ENCODE data around the gene VPS13A. TPM values are rescaled to one million over a fixed set of nuclear protein-coding genes. Genes with fewer than 3 reads are reported as not detected.

Gene VPS13A
- total RNA-seq, 1 experiment from 2014 or later = 32.6 TPM

- intact Hi-C loops (cut with micrococcal nuclease; ENCODE audit: unreplicated experiment) = no loop called here
- no peak for DNase-seq
- no peak for TF ChIP-seq CTCF (IDR thresholded peaks at IDR 0.05; ENCODE audit: unreplicated experiment)
- Mint-ChIP-seq H3K4me1 (ENCODE audit: low read depth, unreplicated experiment) (no peaks in the 10 kb centered on the region), H3K27ac (ENCODE audit: unreplicated experiment) (no peak overlapping the region), H3K36me3 (ENCODE audit: insufficient read depth, unreplicated experiment) (no peaks in the 10 kb centered on the region), H3K27me3 (ENCODE audit: unreplicated experiment) (no peaks in the 10 kb centered on the region), H3K9me3 (ENCODE audit: low read depth, unreplicated experiment) (no peaks in the 10 kb centered on the region), H3K4me3 (ENCODE audit: low read depth, unreplicated experiment) (no peak overlapping the region)
- BruUV-seq (replicated peaks) = no TSS peak
- CTCF ChIA-PET = no interaction called here
Observed at GRCh38 chr9:77421506-77422265, 244.4 kb downstream of the VPS13A start.

- H3K4me3 Mint-ChIP-seq (ENCODE audit: low read depth, unreplicated experiment) = no peak overlapping the region
- no peak for TF ChIP-seq CTCF (IDR thresholded peaks at IDR 0.05; ENCODE audit: unreplicated experiment)
- BruUV-seq (replicated peaks) = no TSS peak
- DNase-seq = no peak
- no peaks in the 10 kb centered on the region for H3K36me3 Mint-ChIP-seq (ENCODE audit: insufficient read depth, unreplicated experiment)
- intact Hi-C loops (cut with micrococcal nuclease; ENCODE audit: unreplicated experiment) = no loop called here
- H3K27ac Mint-ChIP-seq (ENCODE audit: unreplicated experiment) = no peak overlapping the region
- H3K9me3 Mint-ChIP-seq (ENCODE audit: low read depth, unreplicated experiment) = no peaks in the 10 kb centered on the region
- no peaks in the 10 kb centered on the region for H3K4me1 Mint-ChIP-seq (ENCODE audit: low read depth, unreplicated experiment)
- CTCF ChIA-PET = no interaction called here
- no peaks in the 10 kb centered on the region for H3K27me3 Mint-ChIP-seq (ENCODE audit: unreplicated experiment)
Observed at GRCh38 chr9:77422969-77423368, 245.6 kb downstream of the VPS13A start.

- intact Hi-C loops (cut with micrococcal nuclease; ENCODE audit: unreplicated experiment) = no loop called here
- H3K27me3 Mint-ChIP-seq (ENCODE audit: unreplicated experiment) = no peaks in the 10 kb centered on the region
- H3K9me3 Mint-ChIP-seq (ENCODE audit: low read depth, unreplicated experiment) = no peaks in the 10 kb centered on the region
- no peaks in the 10 kb centered on the region for H3K4me1 Mint-ChIP-seq (ENCODE audit: low read depth, unreplicated experiment)
- no TSS peak for BruUV-seq (replicated peaks)
- no peak for DNase-seq
- no peak overlapping the region for H3K27ac Mint-ChIP-seq (ENCODE audit: unreplicated experiment)
- CTCF ChIA-PET = no interaction called here
- H3K4me3 Mint-ChIP-seq (ENCODE audit: low read depth, unreplicated experiment) = no peak overlapping the region
- no peak for TF ChIP-seq CTCF (IDR thresholded peaks at IDR 0.05; ENCODE audit: unreplicated experiment)
- no peaks in the 10 kb centered on the region for H3K36me3 Mint-ChIP-seq (ENCODE audit: insufficient read depth, unreplicated experiment)
Observed at GRCh38 chr9:77423841-77424240, 246.5 kb downstream of the VPS13A start.

GRCh38 chr9:77424993-77425392 lies 247.7 kb downstream of the VPS13A start:
- Mint-ChIP-seq H3K4me1 (ENCODE audit: low read depth, unreplicated experiment) (no peaks in the 10 kb centered on the region), H3K4me3 (ENCODE audit: low read depth, unreplicated experiment) (no peak overlapping the region), H3K36me3 (ENCODE audit: insufficient read depth, unreplicated experiment) (no peaks in the 10 kb centered on the region), H3K9me3 (ENCODE audit: low read depth, unreplicated experiment) (no peaks in the 10 kb centered on the region), H3K27me3 (ENCODE audit: unreplicated experiment) (no peaks in the 10 kb centered on the region), H3K27ac (ENCODE audit: unreplicated experiment) (peak overlapping the region; percentile 65)
- DNase-seq = no peak
- TF ChIP-seq CTCF (IDR thresholded peaks at IDR 0.05; ENCODE audit: unreplicated experiment) = no peak
- intact Hi-C loops (cut with micrococcal nuclease; ENCODE audit: unreplicated experiment) = no loop called here
- CTCF ChIA-PET = no interaction called here
- no TSS peak for BruUV-seq (replicated peaks)
